ENCODE results near the gene SLFN11.

DNA sequence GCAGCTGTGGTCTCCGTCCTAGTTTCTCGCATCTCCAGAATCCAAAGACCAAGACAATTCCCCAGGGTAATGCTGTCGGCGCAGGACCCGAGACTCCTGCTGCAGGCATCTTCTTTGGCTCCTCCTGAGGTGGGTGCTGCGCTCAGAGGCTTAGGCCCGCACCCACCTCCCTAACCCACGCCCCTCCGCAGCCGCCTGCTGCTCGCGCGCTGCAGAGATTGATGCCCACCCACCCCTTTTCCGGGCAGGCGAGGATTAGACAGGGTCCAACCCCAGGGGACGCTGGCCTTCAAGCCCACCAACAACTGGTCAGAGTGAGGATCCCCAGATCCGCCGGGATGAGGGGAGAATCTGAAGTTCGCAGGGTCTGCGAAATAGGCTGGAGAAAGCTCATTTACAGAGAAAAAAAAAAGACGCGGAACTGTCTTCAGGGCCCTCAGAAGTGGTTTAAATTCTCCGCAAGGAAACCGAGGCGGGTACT is 27.9 kb downstream of the SLFN11 start:
- TF ChIP-seq, protein P1, sequence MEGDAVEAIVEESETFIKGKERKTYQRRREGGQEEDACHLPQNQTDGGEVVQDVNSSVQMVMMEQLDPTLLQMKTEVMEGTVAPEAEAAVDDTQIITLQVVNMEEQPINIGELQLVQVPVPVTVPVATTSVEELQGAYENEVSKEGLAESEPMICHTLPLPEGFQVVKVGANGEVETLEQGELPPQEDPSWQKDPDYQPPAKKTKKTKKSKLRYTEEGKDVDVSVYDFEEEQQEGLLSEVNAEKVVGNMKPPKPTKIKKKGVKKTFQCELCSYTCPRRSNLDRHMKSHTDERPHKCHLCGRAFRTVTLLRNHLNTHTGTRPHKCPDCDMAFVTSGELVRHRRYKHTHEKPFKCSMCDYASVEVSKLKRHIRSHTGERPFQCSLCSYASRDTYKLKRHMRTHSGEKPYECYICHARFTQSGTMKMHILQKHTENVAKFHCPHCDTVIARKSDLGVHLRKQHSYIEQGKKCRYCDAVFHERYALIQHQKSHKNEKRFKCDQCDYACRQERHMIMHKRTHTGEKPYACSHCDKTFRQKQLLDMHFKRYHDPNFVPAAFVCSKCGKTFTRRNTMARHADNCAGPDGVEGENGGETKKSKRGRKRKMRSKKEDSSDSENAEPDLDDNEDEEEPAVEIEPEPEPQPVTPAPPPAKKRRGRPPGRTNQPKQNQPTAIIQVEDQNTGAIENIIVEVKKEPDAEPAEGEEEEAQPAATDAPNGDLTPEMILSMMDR (conservative IDR thresholded peaks at IDR 0.05), result no peak
- no peak for TF ChIP-seq ZFX (IDR thresholded peaks at IDR 0.05)
